ENCODE data around the gene REV3L.

DNA sequence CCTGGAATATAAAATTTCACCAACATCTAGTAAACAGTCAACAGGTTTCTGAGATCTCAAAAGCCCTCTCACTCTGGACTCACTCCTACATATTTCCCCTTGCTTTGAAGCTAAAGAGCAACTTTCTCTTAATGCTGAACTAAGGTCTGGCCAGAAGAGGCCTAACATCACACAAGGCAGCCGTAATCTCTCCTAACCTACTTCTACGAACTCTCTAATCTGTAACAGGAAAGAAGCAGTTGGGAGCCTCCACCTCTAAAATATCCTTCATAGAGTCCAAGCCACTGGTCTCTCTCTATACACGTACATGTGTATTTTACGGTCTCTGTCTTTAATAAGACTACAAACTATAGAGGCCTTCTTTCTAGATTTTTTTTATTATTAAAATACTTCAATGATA lies 72.0 kb downstream of the REV3L start:
- no peak for TF ChIP-seq CTCF (IDR thresholded peaks at IDR 0.05; ENCODE audit: low read depth, low read length)
- TF ChIP-seq MYC (IDR thresholded peaks at IDR 0.05; ENCODE audit: low read depth, low read length) = no peak
- TF ChIP-seq POLR2A (IDR thresholded peaks at IDR 0.05; ENCODE audit: extremely low read depth, insufficient read length) = no peak
